Activated CD8-positive, alpha-beta T cell treated with anti-CD3 and anti-CD28 coated beads, Interleukin-2, amount 10 ng/mL, durations not matched to agents 7 days and 5 days (primary cell): ENCODE measurements around the gene TLR3. TPM values are rescaled to one million over a fixed set of nuclear protein-coding genes. Genes with fewer than 3 reads are reported as not detected.

Source experiments
- ATAC-seq: fragments of 150-1000 bp; cut with Tn5 transposase; one replicate; pipeline ENCODE4 v1.10.0; 2021; ENCODE audit warnings: moderate library complexity
- CTCF ChIA-PET: fragments of 350-600 bp; sonication (Branson Sonifier 250); formaldehyde crosslinking; loops from one replicate; lab custom pipeline; 2021; ENCODE audit warnings: antibody characterized with exemption; lab: Charles Lee
- POLR2A ChIA-PET: fragments of 350-600 bp; sonication (Branson Sonifier 250); formaldehyde crosslinking; loops from one replicate; lab custom pipeline; 2021; ENCODE audit warnings: antibody characterized with exemption; lab: Charles Lee
- DNase-seq: peaks from one replicate; pipeline ENCODE4 v3.0.0-alpha.2; 2020
- H3K27ac Mint-ChIP-seq: one replicate; pipeline ENCODE4 v1.8.0; 2021; ENCODE audit warnings: mild to moderate bottlenecking, mixed read lengths
- H3K27me3 Mint-ChIP-seq: one replicate; pipeline ENCODE4 v1.8.0; 2021; ENCODE audit warnings: low read depth, mixed read lengths
- H3K36me3 Mint-ChIP-seq: one replicate; pipeline ENCODE4 v1.8.0; 2021; ENCODE audit warnings: low read depth, mixed read lengths
- H3K4me1 Mint-ChIP-seq: one replicate; pipeline ENCODE4 v1.8.0; 2021; ENCODE audit warnings: low read depth, mixed read lengths
- H3K4me3 Mint-ChIP-seq: one replicate; pipeline ENCODE4 v1.8.0; 2021; ENCODE audit warnings: mild to moderate bottlenecking, mixed read lengths
- H3K9me3 Mint-ChIP-seq: one replicate; pipeline ENCODE4 v1.8.0; 2022; ENCODE audit warnings: mixed read lengths; ENCODE audit not compliant: insufficient read depth
- total RNA-seq, 2 experiments: library from RNA; stranded (reverse); gene quantifications; one replicate each; pipeline ENCODE4 v1.2.3, GENCODE V29; 2021

Gene TLR3
- total RNA-seq, 2 experiments from 2014 or later = 0.53 to 0.70 TPM

DNA sequence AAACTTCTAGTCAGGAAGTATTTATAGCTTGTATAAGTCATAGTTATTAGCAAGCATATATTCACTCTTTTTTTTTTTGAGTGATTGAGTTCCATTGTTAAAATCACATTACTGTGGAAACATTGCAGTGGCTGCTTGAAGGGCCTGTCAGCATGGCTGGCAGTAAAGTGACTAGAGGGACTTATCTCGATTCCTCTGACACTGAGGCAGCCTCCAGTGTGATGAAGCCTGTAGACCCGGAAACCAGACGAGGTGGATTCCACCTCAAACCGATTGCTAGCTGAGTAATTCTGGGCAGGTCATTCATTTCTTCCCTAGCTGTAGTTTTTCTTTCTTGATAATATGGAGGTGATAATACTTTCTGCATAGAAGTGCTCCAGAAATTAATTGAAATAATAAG is 40.3 kb downstream of the TLR3 start:
- peaks cover 5% of the 10 kb centered on the region for H3K4me1 Mint-ChIP-seq
- no peak overlapping the region for H3K27ac Mint-ChIP-seq
- peaks cover 24% of the 10 kb centered on the region for H3K27me3 Mint-ChIP-seq
- H3K4me3 Mint-ChIP-seq = no peak overlapping the region
- H3K9me3 Mint-ChIP-seq = no peaks in the 10 kb centered on the region
- no peak for ATAC-seq
- no peak for DNase-seq
- no peaks in the 10 kb centered on the region for H3K36me3 Mint-ChIP-seq
- ChIA-PET CTCF (no interaction called here), POLR2A (interaction anchor here (1.0 kb wide), 1 partner anchor 13 kb away, joined by 4 read pairs; no protein-coding TSS in a partner anchor)

DNA sequence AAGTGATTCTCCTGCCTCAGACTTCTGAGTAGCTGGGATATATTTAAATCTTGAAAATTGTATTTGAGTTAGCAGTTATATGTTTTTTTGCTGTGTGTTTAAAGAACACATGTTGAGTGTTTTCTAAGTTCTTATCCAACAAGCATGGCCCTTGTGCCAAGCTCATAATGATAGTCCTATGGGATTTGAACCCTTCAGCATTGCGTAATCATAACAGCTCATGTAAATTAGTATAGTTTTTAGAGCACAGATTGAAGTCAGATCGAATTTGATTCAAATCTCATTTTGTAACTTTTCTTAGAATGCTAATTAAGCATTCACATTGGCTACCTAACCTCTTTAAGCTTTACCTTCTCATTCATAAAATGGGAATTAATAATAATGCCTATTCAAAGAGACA is 47.7 kb downstream of the TLR3 start:
- Mint-ChIP-seq H3K27me3 (peaks cover 5% of the 10 kb centered on the region), H3K27ac (no peak overlapping the region), H3K4me3 (no peak overlapping the region), H3K9me3 (no peaks in the 10 kb centered on the region), H3K4me1 (no peaks in the 10 kb centered on the region), H3K36me3 (no peaks in the 10 kb centered on the region)
- no peak for DNase-seq
- CTCF ChIA-PET = no interaction called here
- no peak for ATAC-seq
- POLR2A ChIA-PET = no interaction called here

DNA sequence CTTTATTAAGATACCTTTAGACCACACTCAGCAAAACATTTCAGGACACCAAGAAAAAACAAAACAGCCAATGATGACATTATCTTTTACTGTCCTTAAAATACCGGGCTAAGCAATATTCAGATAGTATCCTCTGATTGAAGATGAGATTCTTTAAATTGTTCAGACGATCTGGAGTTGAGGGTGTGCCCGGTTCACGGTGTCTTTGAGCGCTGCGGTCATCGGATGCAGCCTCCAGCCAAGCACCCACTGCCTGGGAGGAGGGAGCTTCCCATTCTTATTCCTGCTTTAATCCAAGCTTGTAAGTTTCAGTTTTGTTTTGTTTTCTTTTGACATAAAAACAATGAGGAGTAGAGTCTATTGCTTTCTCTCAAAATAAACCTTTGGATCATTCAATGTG is 49.6 kb downstream of the TLR3 start:
- Mint-ChIP-seq H3K4me3 (no peak overlapping the region), H3K27me3 (peaks cover 5% of the 10 kb centered on the region), H3K27ac (no peak overlapping the region), H3K9me3 (no peaks in the 10 kb centered on the region), H3K4me1 (no peaks in the 10 kb centered on the region), H3K36me3 (no peaks in the 10 kb centered on the region)
- ChIA-PET CTCF (no interaction called here), POLR2A (no interaction called here)
- DNase-seq (no peak), ATAC-seq (no peak)

DNA sequence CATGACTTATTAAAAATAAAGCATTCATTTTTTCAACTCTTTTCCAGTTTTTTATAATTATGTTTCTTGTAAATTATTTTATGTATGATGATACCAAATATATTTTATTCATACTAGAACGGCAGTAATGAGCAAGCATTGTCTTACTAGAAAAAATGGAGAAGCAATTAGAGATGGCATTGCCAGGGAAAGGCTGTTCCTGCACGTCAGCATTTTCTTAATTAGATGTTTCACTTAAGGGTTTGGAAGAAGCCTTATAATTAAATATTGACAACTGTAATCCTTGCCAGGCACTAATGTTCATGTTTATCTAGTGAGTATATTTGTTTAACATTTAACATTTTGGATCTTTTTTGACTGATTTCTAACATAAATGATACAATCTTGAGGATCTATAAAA is 52.1 kb downstream of the TLR3 start:
- Mint-ChIP-seq H3K4me1 (no peaks in the 10 kb centered on the region), H3K27me3 (peaks cover 5% of the 10 kb centered on the region), H3K27ac (no peak overlapping the region), H3K9me3 (no peaks in the 10 kb centered on the region), H3K4me3 (no peak overlapping the region), H3K36me3 (no peaks in the 10 kb centered on the region)
- ChIA-PET POLR2A (no interaction called here), CTCF (no interaction called here)
- no peak for ATAC-seq
- no peak for DNase-seq

GRCh38 chr4:186128842-186129241 is 59.9 kb downstream of the TLR3 start:
- CTCF ChIA-PET = interaction anchor here (1.0 to 1.5 kb wide), 2 partner anchors 8 to 61 kb away, joined by 3 to 4 read pairs; partner anchors contain the start of gene TLR3
- no peak for ATAC-seq
- POLR2A ChIA-PET = no interaction called here
- Mint-ChIP-seq H3K27me3 (peaks cover 7% of the 10 kb centered on the region), H3K36me3 (no peaks in the 10 kb centered on the region), H3K27ac (no peak overlapping the region), H3K4me1 (peaks cover under 1% of the 10 kb centered on the region), H3K4me3 (no peak overlapping the region), H3K9me3 (no peaks in the 10 kb centered on the region)
- no peak for DNase-seq

DNA sequence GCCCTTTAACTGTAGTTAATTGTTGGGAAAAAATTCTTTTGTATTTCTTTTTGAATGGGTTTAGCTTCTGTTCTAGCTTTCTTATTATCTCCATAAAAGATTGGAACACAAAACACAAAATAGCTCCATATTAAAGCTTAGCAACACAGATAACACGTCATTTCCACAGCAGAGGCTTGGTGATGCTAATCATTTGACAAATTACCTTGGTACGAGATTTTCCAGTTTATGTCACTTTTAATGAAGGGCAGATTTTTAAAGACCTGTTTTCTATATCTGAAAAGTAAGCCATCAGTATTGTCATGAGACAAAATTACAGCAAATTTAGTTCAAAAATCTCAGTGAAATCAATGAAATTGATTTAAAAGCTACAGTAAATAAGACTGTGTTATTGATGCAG is 63.0 kb downstream of the TLR3 start:
- Mint-ChIP-seq H3K4me1 (peaks cover 2% of the 10 kb centered on the region), H3K27me3 (peaks cover 7% of the 10 kb centered on the region), H3K36me3 (no peaks in the 10 kb centered on the region), H3K4me3 (no peak overlapping the region), H3K9me3 (no peaks in the 10 kb centered on the region), H3K27ac (no peak overlapping the region)
- POLR2A ChIA-PET = no interaction called here
- CTCF ChIA-PET = interaction anchor here (1.3 to 2.1 kb wide), 3 partner anchors 63 to 93 kb away, joined by 3 to 6 read pairs (median 5); partner anchors contain the start of gene TLR3
- DNase-seq (no peak), ATAC-seq (no peak)

- H3K36me3 Mint-ChIP-seq = no peaks in the 10 kb centered on the region
- no peak overlapping the region for H3K27ac Mint-ChIP-seq
- peaks cover 7% of the 10 kb centered on the region for H3K27me3 Mint-ChIP-seq
- H3K9me3 Mint-ChIP-seq = no peaks in the 10 kb centered on the region
- no peak overlapping the region for H3K4me3 Mint-ChIP-seq
- peaks cover 2% of the 10 kb centered on the region for H3K4me1 Mint-ChIP-seq
- no peak for ATAC-seq
- no peak for DNase-seq
- POLR2A ChIA-PET = no interaction called here
- CTCF ChIA-PET = interaction anchor here (1.3 to 2.1 kb wide), 3 partner anchors 64 to 94 kb away, joined by 3 to 6 read pairs (median 5); partner anchors contain the start of gene TLR3
These were observed 63.8 kb downstream of the TLR3 start for GRCh38 chr4:186132577-186133242.

- Mint-ChIP-seq H3K27me3 (peaks cover 8% of the 10 kb centered on the region), H3K4me1 (peaks cover 2% of the 10 kb centered on the region), H3K9me3 (no peaks in the 10 kb centered on the region), H3K27ac (no peak overlapping the region), H3K4me3 (no peak overlapping the region), H3K36me3 (no peaks in the 10 kb centered on the region)
- ATAC-seq (no peak), DNase-seq (no peak)
- ChIA-PET CTCF (interaction anchor here (1.4 kb wide), 2 partner anchors 66 to 97 kb away, joined by 3 to 6 read pairs; partner anchors contain the start of gene TLR3), POLR2A (no interaction called here)
These were observed 65.3 kb downstream of the TLR3 start for GRCh38 chr4:186134257-186134656.

- Mint-ChIP-seq H3K4me1 (peaks cover 2% of the 10 kb centered on the region), H3K27me3 (peaks cover 8% of the 10 kb centered on the region), H3K4me3 (no peak overlapping the region), H3K36me3 (no peaks in the 10 kb centered on the region), H3K9me3 (no peaks in the 10 kb centered on the region), H3K27ac (no peak overlapping the region)
- ChIA-PET POLR2A (no interaction called here), CTCF (interaction anchor here (1.3 to 1.4 kb wide), 3 partner anchors 66 to 97 kb away, joined by 3 to 9 read pairs (median 6); partner anchors contain the start of gene TLR3)
- DNase-seq (no peak), ATAC-seq (no peak)
These were observed 65.9 kb downstream of the TLR3 start for GRCh38 chr4:186134861-186135260.

DNA sequence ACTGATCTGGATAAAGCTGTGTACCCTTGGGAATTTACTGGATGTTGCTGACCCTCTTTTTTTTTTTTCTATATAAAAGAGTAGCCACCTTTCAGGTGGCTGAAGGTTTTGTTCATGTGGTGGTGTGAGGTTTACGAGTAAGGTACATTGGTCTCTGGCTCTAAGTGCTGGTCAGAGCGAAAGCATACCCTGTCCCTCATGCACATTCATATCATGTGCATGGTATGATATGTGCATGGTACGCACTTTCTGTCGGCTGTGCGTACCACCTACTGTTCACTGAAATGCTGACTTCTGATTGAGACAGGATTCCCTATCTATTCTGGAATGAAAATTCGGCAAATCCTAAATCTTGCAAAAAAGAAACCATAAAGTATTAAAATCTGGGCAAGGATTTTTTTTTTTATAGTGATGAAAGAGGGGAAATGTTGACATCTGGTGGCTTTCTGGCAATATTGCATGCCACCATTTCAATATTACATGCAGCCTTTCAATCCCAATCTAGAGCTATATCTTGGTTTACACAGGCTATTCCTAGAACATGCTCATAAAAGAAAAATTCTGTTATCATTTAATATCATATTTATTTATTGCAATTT is 68.3 kb downstream of the TLR3 start:
- ChIA-PET POLR2A (no interaction called here), CTCF (interaction anchor here (0.5 to 2.1 kb wide), 12 partner anchors 9 to 665 kb away, joined by 3 to 34 read pairs (median 3); partner anchors contain the start of genes FAM149A and TLR3)
- Mint-ChIP-seq H3K27me3 (peaks cover 16% of the 10 kb centered on the region), H3K4me3 (no peak overlapping the region), H3K9me3 (no peaks in the 10 kb centered on the region), H3K4me1 (peaks cover 2% of the 10 kb centered on the region), H3K27ac (no peak overlapping the region), H3K36me3 (no peaks in the 10 kb centered on the region)
- no peak for DNase-seq
- ATAC-seq = no peak
